Smooth muscle cell (in vitro differentiated cells): ENCODE results near the gene MAP3K14. TPM values are rescaled to one million over a fixed set of nuclear protein-coding genes. Genes with fewer than 3 reads are reported as not detected.

ENCODE experiments used
- DNase-seq: peaks from one replicate; lab custom pipeline; 2025; ENCODE audit not compliant: unreplicated experiment; lab: John Stamatoyannopoulos, UW
- H2AFZ ChIP-seq: fragments of 200-600 bp; sonication (generic); 2 replicates; pipeline ENCODE4 v1.6.0; 2016; ENCODE audit warnings: antibody characterized with exemption, low read depth, mild to moderate bottlenecking
- H3F3A ChIP-seq: fragments of 200-600 bp; sonication (generic); 2 replicates; pipeline ENCODE4 v1.6.0; 2017; ENCODE audit warnings: antibody characterized with exemption, low read depth
- H3K27ac ChIP-seq: fragments of 200-600 bp; sonication (generic); 2 replicates; pipeline ENCODE4 v1.5.1; 2016; ENCODE audit warnings: low read depth, mild to moderate bottlenecking
- H3K27me3 ChIP-seq: fragments of 200-600 bp; sonication (generic); 2 replicates; pipeline ENCODE4 v1.6.1; 2016; ENCODE audit warnings: low read depth, mild to moderate bottlenecking
- H3K36me3 ChIP-seq: fragments of 200-600 bp; sonication (generic); 2 replicates; pipeline ENCODE4 v1.5.1; 2016; ENCODE audit warnings: low read depth
- H3K4me1 ChIP-seq: fragments of 200-600 bp; sonication (generic); 2 replicates; pipeline ENCODE4 v1.5.1; 2016; ENCODE audit warnings: low read depth
- H3K4me2 ChIP-seq: fragments of 200-600 bp; sonication (generic); 2 replicates; pipeline ENCODE4 v1.6.0; 2016; ENCODE audit warnings: mild to moderate bottlenecking
- H3K4me3 ChIP-seq: fragments of 200-600 bp; sonication (generic); 2 replicates; pipeline ENCODE4 v1.5.1; 2016; ENCODE audit warnings: mild to moderate bottlenecking
- H3K79me2 ChIP-seq: fragments of 200-600 bp; sonication (generic); 2 replicates; pipeline ENCODE4 v1.6.0; 2016; ENCODE audit warnings: low read depth, mild to moderate bottlenecking
- H3K9ac ChIP-seq: fragments of 200-600 bp; sonication (generic); 2 replicates; pipeline ENCODE4 v1.6.0; 2016; ENCODE audit warnings: low read depth
- H3K9me3 ChIP-seq: fragments of 200-600 bp; sonication (generic); replicated peaks from 2 replicates; pipeline ENCODE4 v1.5.1; 2016; ENCODE audit warnings: low read depth
- H4K20me1 ChIP-seq: fragments of 200-600 bp; sonication (generic); 2 replicates; pipeline ENCODE4 v1.6.0; 2016; ENCODE audit warnings: low read depth
- CTCF ChIP-seq: fragments of 200-600 bp; sonication (generic); IDR thresholded peaks from 2 replicates; pipeline ENCODE4 v1.5.1; 2017; ENCODE audit warnings: borderline replicate concordance, mild to moderate bottlenecking, antibody characterized with exemption; ENCODE audit not compliant: insufficient read depth, poor library complexity, severe bottlenecking
- WGBS: methylation state at CpG from one replicate; pipeline ENCODE4 v1.1.7; 2016; ENCODE audit warnings: low lambda C conversion rate; 5-methylcytosine and 5-hydroxymethylcytosine counted together
- polyA plus RNA-seq: library from polyadenylated mRNA; unstranded; fragments of >200 nt; fragmentation: Nextera tagmentation; extraction: Ambion mirVana; gene quantifications from 2 replicates; pipeline ENCODE4 v1.2.1, GENCODE V29; 2016
- total RNA-seq: library from RNA; depleted of rRNA; stranded (reverse); fragments of >200 nt; gene quantifications from 2 replicates; pipeline ENCODE4 v1.2.3, GENCODE V29; 2014

MAP3K14 gene
- total and polyA plus RNA-seq, 2 experiments from 2014 or later, result 1.7 to 1.8 TPM

GRCh38 chr17:45312477-45313420, 4.1 kb downstream of the MAP3K14 start:
- H3K4me2 ChIP-seq, result peak overlapping the region; percentile 30
- peak overlapping the region; percentile 59 for H3K27ac ChIP-seq
- no peaks in the 10 kb centered on the region for H3K9me3 ChIP-seq
- H3K36me3 ChIP-seq, result no peaks in the 10 kb centered on the region
- no peak for TF ChIP-seq CTCF
- no peaks in the 10 kb centered on the region for H3K27me3 ChIP-seq
- H3K4me3 ChIP-seq, result peak overlapping the region; percentile 26
- H3K79me2 ChIP-seq, result peaks cover 58% of the 10 kb centered on the region
- no peak overlapping the region for H3K9ac ChIP-seq
- H2AFZ ChIP-seq, result no peak overlapping the region
- DNase-seq, result no peak
- 63% methylated on average over 8 of the region's 8 CpGs for WGBS
- peaks cover 81% of the 10 kb centered on the region for H4K20me1 ChIP-seq
- H3K4me1 ChIP-seq, result peaks cover 12% of the 10 kb centered on the region
- peaks cover 8% of the 10 kb centered on the region for H3F3A ChIP-seq

- Histone ChIP-seq H3K79me2 (peaks cover 60% of the 10 kb centered on the region), H3K36me3 (no peaks in the 10 kb centered on the region), H3K27ac (peak overlapping the region; percentile 59), H2AFZ (no peak overlapping the region), H3K4me3 (peak overlapping the region; percentile 26), H3K4me2 (peak overlapping the region; percentile 30), H4K20me1 (peaks cover 88% of the 10 kb centered on the region), H3K9ac (peak overlapping the region; percentile 14), H3K4me1 (peaks cover 10% of the 10 kb centered on the region), H3K9me3 (no peaks in the 10 kb centered on the region), H3F3A (peaks cover 13% of the 10 kb centered on the region), H3K27me3 (no peaks in the 10 kb centered on the region)
- DNase-seq, result no peak
- 74% methylated on average over 10 of the region's 10 CpGs for WGBS
- no peak for TF ChIP-seq CTCF
Observed at GRCh38 chr17:45311760-45312476, 4.9 kb downstream of the MAP3K14 start.

- H3K4me2 ChIP-seq, result no peak overlapping the region
- 95% methylated on average over 4 of the region's 4 CpGs for WGBS
- no peak for TF ChIP-seq CTCF
- H3F3A ChIP-seq, result peaks cover 17% of the 10 kb centered on the region
- peaks cover 65% of the 10 kb centered on the region for H3K79me2 ChIP-seq
- H3K9ac ChIP-seq, result peak overlapping the region; percentile 14
- H3K4me1 ChIP-seq, result peaks cover 10% of the 10 kb centered on the region
- no peak overlapping the region for H2AFZ ChIP-seq
- H3K9me3 ChIP-seq, result no peaks in the 10 kb centered on the region
- peaks cover 93% of the 10 kb centered on the region for H4K20me1 ChIP-seq
- DNase-seq, result no peak
- no peaks in the 10 kb centered on the region for H3K27me3 ChIP-seq
- H3K27ac ChIP-seq, result peak overlapping the region; percentile 59
- H3K36me3 ChIP-seq, result no peaks in the 10 kb centered on the region
- H3K4me3 ChIP-seq, result no peak overlapping the region
Observed at GRCh38 chr17:45311401-45311759, 5.4 kb downstream of the MAP3K14 start.
